GM12872 (cell line): Measurements from ENCODE around the gene ATP5F1D.

ENCODE experiments used
- CTCF ChIP-seq: IDR thresholded peaks from 3 replicates; pipeline ENCODE4 v1.5.1; 2011; ENCODE audit warnings: low read depth, mild to moderate bottlenecking, low read length, moderate library complexity; ENCODE audit not compliant: insufficient read depth

ATP5F1D gene

GRCh38 chr19:1290196-1290702 is 48.7 kb downstream of the ATP5F1D start:
- no peak for TF ChIP-seq CTCF

GRCh38 chr19:1290703-1291651 is 49.4 kb downstream of the ATP5F1D start:
- TF ChIP-seq CTCF: no peak

GRCh38 chr19:1291761-1292418 is 50.3 kb downstream of the ATP5F1D start:
- no peak for TF ChIP-seq CTCF

- TF ChIP-seq CTCF: no peak
These were observed 51.0 kb downstream of the ATP5F1D start for GRCh38 chr19:1292419-1293151.

GRCh38 chr19:1293782-1294604 is 52.4 kb downstream of the ATP5F1D start:
- no peak for TF ChIP-seq CTCF
